SU-DHL-6 (cell line): ENCODE data around the gene MGAT5.

Source experiments
- H2AFZ ChIP-seq: fragments of 200-600 bp; sonication (generic); 2 replicates; pipeline ENCODE4 v1.6.1; 2014; ENCODE audit warnings: low read depth, mild to moderate bottlenecking, moderate library complexity, mixed read lengths, antibody characterized with exemption, low read length; ENCODE audit not compliant: severe bottlenecking
- H3F3A ChIP-seq: fragments of 200-600 bp; shearing (Covaris generic); 2 replicates; pipeline ENCODE4 v1.6.0; 2016; ENCODE audit warnings: antibody characterized with exemption, mild to moderate bottlenecking; ENCODE audit not compliant: insufficient read depth
- H3K27ac ChIP-seq: fragments of 200-600 bp; sonication (generic); 2 replicates; pipeline ENCODE4 v1.5.1; 2016; ENCODE audit warnings: low read depth, mild to moderate bottlenecking, low read length, moderate library complexity, mixed read lengths
- H3K27me3 ChIP-seq: fragments of 200-600 bp; sonication (generic), shearing (Covaris generic); 2 replicates; pipeline ENCODE4 v1.6.0; 2014; ENCODE audit warnings: mild to moderate bottlenecking, low read length
- H3K36me3 ChIP-seq: fragments of 200-600 bp; sonication (generic); 2 replicates; pipeline ENCODE4 v1.6.1; 2014; ENCODE audit warnings: mild to moderate bottlenecking, low read length, mixed read lengths
- H3K4me2 ChIP-seq: fragments of 300-600, 200-600 bp; shearing (Covaris generic), sonication (generic); 2 replicates; pipeline ENCODE4 v1.6.0; 2014; ENCODE audit warnings: low read length, low read depth, mild to moderate bottlenecking; ENCODE audit not compliant: poor library complexity, severe bottlenecking
- H3K4me3 ChIP-seq: fragments of 200-600 bp; sonication (generic); 2 replicates; pipeline ENCODE4 v1.5.1; 2014; ENCODE audit warnings: antibody characterized with exemption, low read length, mild to moderate bottlenecking, mixed read lengths; ENCODE audit not compliant: insufficient read depth, poor library complexity, severe bottlenecking
- H3K79me2 ChIP-seq: fragments of 200-600 bp; sonication (generic); 2 replicates; pipeline ENCODE4 v1.6.1; 2014; ENCODE audit warnings: mild to moderate bottlenecking, low read length, moderate library complexity; ENCODE audit not compliant: insufficient read depth
- H3K9ac ChIP-seq: fragments of 200-600 bp; sonication (generic); 2 replicates; pipeline ENCODE4 v1.7.0; 2014; ENCODE audit warnings: mild to moderate bottlenecking, low read length
- H3K9me2 ChIP-seq: fragments of 200-600 bp; sonication (generic); replicated peaks from 2 replicates; pipeline ENCODE4 v1.6.1; 2014; ENCODE audit warnings: low read length; ENCODE audit not compliant: insufficient read depth
- H3K9me3 ChIP-seq: fragments of 200-600 bp; sonication (generic); 2 replicates; pipeline ENCODE4 v1.6.1; 2014; ENCODE audit warnings: low read length, mixed read lengths; ENCODE audit not compliant: insufficient read depth
- H4K20me1 ChIP-seq: fragments of 200-600 bp; sonication (generic); 2 replicates; pipeline ENCODE4 v1.6.1; 2014; ENCODE audit warnings: low read depth, mild to moderate bottlenecking, antibody characterized with exemption, low read length, moderate library complexity, mixed read lengths
- EZH2phosphoT487 ChIP-seq: fragments of 200-600 bp; sonication (generic), shearing (Covaris generic); conservative IDR thresholded peaks from 2 replicates; pipeline ENCODE4 v1.6.1; 2018; ENCODE audit warnings: mild to moderate bottlenecking, antibody characterized with exemption, low read length, moderate library complexity, mixed read lengths
- TF ChIP-seq, protein P1 (sequence below): fragments of 200-600 bp; sonication (generic); IDR thresholded peaks from one replicate; pipeline ENCODE4 v1.5.1; 2017; ENCODE audit warnings: antibody characterized with exemption, mild to moderate bottlenecking, low read length, moderate library complexity; ENCODE audit not compliant: insufficient read depth, poor library complexity, severe bottlenecking

MGAT5 gene

DNA sequence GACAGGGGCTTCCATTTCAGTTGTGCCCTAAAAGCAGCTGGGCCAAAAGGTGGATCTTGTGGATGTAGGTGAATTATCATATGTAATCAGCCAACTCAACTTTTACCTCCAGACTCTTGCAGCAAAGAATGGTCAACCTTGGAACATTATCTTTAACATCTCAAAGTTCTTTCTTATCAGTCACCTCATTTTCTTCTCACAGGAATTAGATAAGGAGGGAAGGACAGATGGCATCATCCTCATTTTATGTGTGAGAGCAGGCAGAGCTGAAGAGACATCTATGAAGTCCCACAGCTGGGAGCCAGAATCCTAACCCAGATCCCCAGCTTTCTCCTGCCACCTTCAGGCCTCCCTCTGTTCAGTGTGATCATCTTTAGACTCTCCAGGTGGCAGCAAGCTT lies 182.1 kb downstream of the MGAT5 start:
- Histone ChIP-seq H3K9me3 (no peaks in the 10 kb centered on the region), H3K4me2 (no peak overlapping the region), H3K27ac (no peak overlapping the region), H3K36me3 (no peaks in the 10 kb centered on the region), H3K4me3 (no peak overlapping the region), H4K20me1 (no peaks in the 10 kb centered on the region), H3F3A (no peaks in the 10 kb centered on the region), H2AFZ (no peak overlapping the region), H3K9ac (no peak overlapping the region), H3K79me2 (no peaks in the 10 kb centered on the region), H3K9me2 (no peaks in the 10 kb centered on the region), H3K27me3 (no peaks in the 10 kb centered on the region)
- TF ChIP-seq, protein P1, sequence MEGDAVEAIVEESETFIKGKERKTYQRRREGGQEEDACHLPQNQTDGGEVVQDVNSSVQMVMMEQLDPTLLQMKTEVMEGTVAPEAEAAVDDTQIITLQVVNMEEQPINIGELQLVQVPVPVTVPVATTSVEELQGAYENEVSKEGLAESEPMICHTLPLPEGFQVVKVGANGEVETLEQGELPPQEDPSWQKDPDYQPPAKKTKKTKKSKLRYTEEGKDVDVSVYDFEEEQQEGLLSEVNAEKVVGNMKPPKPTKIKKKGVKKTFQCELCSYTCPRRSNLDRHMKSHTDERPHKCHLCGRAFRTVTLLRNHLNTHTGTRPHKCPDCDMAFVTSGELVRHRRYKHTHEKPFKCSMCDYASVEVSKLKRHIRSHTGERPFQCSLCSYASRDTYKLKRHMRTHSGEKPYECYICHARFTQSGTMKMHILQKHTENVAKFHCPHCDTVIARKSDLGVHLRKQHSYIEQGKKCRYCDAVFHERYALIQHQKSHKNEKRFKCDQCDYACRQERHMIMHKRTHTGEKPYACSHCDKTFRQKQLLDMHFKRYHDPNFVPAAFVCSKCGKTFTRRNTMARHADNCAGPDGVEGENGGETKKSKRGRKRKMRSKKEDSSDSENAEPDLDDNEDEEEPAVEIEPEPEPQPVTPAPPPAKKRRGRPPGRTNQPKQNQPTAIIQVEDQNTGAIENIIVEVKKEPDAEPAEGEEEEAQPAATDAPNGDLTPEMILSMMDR, result no peak
- TF ChIP-seq EZH2phosphoT487, result no peak

DNA sequence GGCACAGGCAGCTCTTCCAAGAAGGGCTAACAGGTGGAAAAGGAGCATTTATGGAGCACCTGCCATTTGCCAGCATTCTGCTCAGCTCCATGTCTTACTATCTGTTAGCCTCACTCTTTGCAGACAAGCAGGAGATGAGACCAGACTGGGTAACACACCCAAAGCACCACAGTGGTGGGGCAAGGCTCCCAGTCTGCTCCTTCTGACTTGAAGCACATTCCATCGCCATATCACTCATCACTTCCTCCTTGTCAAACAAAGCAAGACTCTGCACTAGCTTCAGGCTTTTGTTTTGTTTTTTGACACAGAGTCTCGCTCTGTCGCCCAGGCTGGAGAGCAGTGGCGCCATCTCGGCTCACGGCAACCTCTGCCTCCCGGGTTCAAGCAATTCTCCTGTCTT lies 182.8 kb downstream of the MGAT5 start:
- Histone ChIP-seq H3K9me2 (no peaks in the 10 kb centered on the region), H3F3A (no peaks in the 10 kb centered on the region), H3K4me2 (no peak overlapping the region), H3K36me3 (no peaks in the 10 kb centered on the region), H4K20me1 (no peaks in the 10 kb centered on the region), H3K9ac (no peak overlapping the region), H2AFZ (no peak overlapping the region), H3K79me2 (no peaks in the 10 kb centered on the region), H3K9me3 (no peaks in the 10 kb centered on the region), H3K27me3 (no peaks in the 10 kb centered on the region), H3K27ac (no peak overlapping the region), H3K4me3 (no peak overlapping the region)
- no peak for TF ChIP-seq EZH2phosphoT487
- TF ChIP-seq, protein P1, result no peak

DNA sequence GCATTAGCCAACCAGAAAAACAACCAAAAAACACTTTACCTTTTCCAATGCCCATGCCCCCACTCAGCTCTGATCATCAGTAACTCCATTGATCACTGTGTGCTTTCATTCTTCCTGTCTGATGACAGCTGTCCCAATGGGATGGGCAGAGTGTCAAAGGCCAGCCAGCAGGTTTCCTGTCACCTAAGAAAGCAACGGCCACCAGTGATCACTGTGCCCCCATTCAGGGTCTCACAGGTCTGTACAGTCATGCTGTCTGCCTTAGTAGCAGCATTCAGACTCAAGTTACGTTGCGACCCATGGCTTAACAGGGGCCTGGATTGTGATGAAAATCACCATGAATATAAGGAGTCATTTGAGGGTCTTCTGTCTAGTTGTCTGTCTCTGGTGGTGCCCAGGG lies 184.5 kb downstream of the MGAT5 start:
- no peak overlapping the region for H2AFZ ChIP-seq
- H3F3A ChIP-seq, result no peaks in the 10 kb centered on the region
- no peak overlapping the region for H3K9ac ChIP-seq
- H3K27ac ChIP-seq, result no peak overlapping the region
- no peaks in the 10 kb centered on the region for H3K79me2 ChIP-seq
- H3K4me3 ChIP-seq, result no peak overlapping the region
- H3K27me3 ChIP-seq, result no peaks in the 10 kb centered on the region
- H3K9me3 ChIP-seq, result no peaks in the 10 kb centered on the region
- H4K20me1 ChIP-seq, result no peaks in the 10 kb centered on the region
- H3K4me2 ChIP-seq, result no peak overlapping the region
- H3K36me3 ChIP-seq, result no peaks in the 10 kb centered on the region
- TF ChIP-seq EZH2phosphoT487, result no peak
- TF ChIP-seq, protein P1, result no peak
- no peaks in the 10 kb centered on the region for H3K9me2 ChIP-seq
